GM18868 (cell line): Measurements from ENCODE around the gene PAPOLA.

Experiments used
- ATAC-seq: cut with Tn5 transposase; IDR thresholded peaks from one replicate; pipeline ENCODE4 v1.9.1; 2021; ENCODE audit warnings: mild to moderate bottlenecking, moderate library complexity; ENCODE audit not compliant: unreplicated experiment

PAPOLA gene

DNA sequence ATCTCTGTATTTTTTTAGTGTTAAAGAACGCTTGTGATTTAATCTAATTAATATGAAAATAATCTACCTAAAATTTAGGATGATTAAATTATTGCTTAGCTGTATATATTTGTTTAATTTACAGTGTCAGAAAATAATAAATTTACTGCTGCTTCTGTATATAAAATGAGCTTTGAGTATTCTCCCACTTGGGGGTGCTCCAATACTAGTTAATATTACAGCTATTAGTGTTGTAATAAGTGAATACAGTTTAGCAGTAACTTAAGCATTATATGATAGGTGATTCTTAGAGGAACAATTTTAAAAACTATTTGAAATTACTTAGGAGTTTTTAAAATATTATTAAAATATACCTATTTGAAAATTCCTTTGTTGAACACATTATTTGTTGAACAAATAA lies 62.2 kb downstream of the PAPOLA start:
- ATAC-seq = no peak

- no peak for ATAC-seq
These were observed 63.6 kb downstream of the PAPOLA start for GRCh38 chr14:96565811-96566210.

- peak; percentile 52 for ATAC-seq
These were observed 65.2 kb downstream of the PAPOLA start for GRCh38 chr14:96567289-96567899.

DNA sequence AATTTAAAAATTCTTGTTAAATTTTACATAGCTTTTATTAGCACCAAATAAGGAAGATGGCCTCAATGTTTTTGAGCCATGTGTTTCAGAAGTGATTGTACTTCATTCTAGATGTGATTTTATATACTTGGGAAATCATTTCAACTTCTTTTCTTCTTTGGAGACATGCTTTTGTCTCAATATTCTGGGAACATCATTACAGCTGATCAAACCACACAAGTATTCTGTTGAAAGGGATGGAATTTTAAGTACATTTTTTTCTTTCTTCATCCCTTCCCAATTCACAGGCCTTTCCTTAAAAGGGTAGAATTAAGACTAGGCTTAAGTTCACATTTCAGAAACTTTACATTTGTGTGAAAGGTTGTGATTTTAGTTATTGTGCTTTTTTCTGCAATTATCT lies 66.4 kb downstream of the PAPOLA start:
- no peak for ATAC-seq

DNA sequence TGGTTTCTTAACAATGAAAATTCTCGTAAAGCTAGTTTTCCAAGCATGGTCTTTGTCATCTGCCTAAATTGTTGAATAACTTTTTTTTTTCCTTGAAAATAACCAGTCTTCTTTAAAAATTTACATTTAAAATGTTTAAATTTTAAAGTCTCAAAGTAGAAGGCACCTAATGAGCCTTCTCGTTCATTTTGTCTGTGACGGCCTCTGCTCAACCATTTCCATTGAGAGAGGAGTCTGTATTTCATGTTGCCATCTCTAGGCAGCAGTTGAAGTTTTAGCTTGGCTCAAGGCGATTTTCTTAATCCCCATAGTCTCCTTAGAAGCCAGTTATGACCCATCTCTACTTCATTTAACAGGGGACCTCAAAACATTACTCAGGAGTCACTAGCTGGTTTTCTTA lies 69.1 kb downstream of the PAPOLA start:
- no peak for ATAC-seq

GRCh38 chr14:96573473-96574100 lies 71.4 kb downstream of the PAPOLA start:
- ATAC-seq = no peak

DNA sequence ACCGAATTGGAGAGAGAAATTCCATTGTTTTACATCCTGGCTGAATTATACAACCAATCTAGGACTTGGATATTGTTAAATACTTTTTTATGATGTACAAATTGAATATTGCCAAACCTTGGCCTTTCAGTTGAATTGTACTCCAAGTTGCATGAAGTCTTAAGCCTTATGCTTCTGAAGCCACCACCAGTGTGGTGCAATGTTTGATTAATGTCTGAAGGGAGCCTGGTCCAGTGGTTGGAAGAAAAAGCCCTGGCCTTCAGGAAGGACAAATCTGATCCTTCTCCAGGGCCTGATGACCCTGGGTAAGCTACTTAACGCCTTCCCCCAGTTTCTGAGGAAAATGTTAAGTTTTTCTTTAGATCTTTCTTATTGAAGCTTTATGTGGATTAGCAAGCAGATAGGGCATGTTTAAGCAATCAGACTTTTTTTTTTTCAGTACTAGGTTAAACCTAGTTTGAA lies 72.0 kb downstream of the PAPOLA start:
- no peak for ATAC-seq

- ATAC-seq = no peak
These were observed 72.8 kb downstream of the PAPOLA start for GRCh38 chr14:96574633-96575632.

- no peak for ATAC-seq
These were observed 74.2 kb downstream of the PAPOLA start for GRCh38 chr14:96576359-96576758.

DNA sequence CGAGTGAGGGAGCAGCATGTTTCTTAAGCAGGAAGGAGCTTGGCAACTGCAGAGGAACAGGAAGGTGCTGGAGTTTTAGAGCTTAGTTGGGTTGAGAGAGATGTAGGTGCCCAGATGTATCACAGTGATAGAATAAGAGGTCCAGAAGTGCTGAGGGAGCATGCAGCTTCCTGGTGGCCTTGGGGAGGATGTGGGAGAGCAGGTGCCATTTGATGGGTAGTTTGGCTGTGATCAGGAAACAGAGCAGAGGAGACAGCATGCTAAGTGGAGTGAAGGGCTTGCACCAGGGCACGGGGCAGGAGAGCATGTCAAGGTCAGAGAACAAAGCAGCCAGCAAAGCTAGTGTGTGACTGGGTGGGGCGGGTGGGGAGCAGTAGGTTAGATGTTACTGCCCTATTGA lies 74.8 kb downstream of the PAPOLA start:
- no peak for ATAC-seq

- ATAC-seq = no peak
These were observed 76.4 kb downstream of the PAPOLA start for GRCh38 chr14:96578619-96579018.

DNA sequence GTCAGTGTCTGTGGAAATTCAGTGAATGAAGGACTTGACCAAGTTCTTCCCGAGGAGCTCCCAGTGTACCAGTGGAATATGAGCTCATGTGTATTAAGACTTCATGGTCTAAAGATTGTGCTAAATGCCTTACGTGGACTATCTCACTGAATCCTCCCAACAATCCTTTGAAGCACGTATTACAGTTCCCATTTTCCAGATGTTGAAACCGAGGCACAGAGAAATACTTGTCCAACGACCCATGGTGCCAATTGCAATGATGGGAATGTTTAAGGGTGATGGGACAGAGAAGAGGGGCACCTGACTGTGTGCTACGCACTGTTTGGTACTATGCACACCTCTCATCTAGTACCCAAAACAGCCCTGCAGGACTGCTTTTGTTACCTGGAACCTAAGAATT lies 77.2 kb downstream of the PAPOLA start:
- no peak for ATAC-seq

- no peak for ATAC-seq
These were observed 77.7 kb downstream of the PAPOLA start for GRCh38 chr14:96579855-96580254.

GRCh38 chr14:96580566-96580965 lies 78.4 kb downstream of the PAPOLA start:
- ATAC-seq = no peak

DNA sequence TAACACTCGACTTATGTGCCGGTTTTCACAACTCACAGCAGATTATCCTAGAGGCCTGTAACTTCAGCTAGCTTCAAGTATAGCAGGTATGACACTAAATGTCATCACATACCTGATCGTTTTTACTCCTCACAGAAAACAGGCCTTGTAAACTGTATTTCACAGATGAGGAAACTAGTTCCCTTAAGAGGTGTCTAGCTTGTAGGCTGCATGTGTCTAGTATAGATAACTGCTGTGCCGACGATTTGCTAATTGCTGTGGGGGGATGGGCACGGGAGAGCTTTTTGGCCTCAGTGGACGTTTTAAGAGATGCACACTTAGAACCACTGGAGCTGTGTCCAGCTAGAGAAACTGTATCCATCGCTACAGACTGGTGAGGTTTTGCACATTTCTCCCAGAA lies 78.8 kb downstream of the PAPOLA start:
- ATAC-seq = no peak

DNA sequence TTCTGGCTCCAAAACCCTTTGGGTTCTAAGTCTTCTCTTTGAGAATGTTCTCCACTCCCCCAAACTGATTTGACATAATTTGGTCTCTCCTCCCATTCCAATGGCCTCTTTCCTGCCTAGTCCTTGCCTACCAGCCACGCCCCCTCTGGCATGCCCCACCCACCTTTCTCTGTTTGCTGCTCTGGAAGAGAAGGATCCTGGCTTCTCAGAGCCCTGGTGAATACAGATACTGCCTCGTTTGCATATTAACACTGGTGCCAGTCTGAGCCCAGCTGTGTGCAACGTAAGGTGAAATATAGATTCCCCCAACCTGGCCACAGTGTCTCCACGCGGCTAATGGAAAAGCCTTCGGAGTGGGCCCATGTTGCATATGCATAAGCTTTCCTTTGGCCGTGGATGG lies 79.7 kb downstream of the PAPOLA start:
- ATAC-seq = no peak

DNA sequence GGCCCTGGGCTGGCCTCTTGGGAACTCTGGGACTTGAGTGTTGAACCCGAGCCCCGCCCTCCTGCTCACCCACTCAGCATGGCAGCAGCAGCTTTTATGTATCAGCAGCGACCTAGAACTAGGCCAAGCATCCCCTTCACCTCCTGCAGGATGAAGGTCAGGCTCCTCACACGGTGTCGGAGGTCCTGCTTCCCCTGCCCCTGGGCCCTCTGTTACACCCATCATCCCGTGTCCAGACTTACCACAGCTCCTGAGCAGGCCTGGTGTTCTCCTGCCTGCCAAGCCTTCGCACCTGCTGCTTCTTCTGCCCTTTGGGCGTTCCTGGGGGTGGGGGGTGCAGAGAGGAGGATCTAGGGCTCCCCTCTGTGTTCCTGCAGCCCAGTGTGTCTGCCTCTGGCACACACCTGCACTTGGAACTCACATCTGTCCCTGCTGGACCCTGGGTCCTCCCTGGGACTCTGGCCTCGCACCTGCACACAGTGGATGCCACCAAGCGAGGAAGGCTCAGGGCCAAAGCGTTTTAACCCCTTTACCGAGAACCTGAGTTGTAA lies 80.3 kb downstream of the PAPOLA start:
- no peak for ATAC-seq

DNA sequence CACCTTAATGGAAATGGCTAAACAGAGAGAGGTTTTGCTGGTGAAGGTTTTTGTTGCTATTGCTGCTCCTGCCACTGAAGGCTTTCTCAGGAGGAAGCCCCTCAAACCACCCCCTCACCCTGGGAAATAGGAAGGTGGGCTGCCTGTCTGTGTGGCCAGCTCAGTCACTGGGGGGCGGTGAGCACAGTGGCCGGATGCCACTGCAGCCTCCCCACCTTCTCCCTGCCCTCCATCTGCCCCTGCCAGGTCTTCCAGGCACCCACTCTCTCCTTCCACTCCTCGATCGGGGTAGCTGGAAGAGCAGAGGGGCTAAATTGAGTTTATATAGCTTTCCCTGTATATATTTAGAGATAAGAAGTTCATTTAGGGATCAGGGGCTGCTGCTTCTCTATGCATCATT lies 80.8 kb downstream of the PAPOLA start:
- ATAC-seq = no peak

- no peak for ATAC-seq
These were observed 81.4 kb downstream of the PAPOLA start for GRCh38 chr14:96583569-96584041.

GRCh38 chr14:96584199-96584906 lies 82.2 kb downstream of the PAPOLA start:
- peak; percentile 76 for ATAC-seq
